ENCODE measurements around the gene MEOX2.

- TF ChIP-seq CTCF (IDR thresholded peaks at IDR 0.05), result no peak
- TF ChIP-seq POLR2AphosphoS5 (IDR thresholded peaks at IDR 0.05), result no peak
- no peak for TF ChIP-seq POLR2A (IDR thresholded peaks at IDR 0.05)
Measured at GRCh38 chr7:15725051-15725450, 38.6 kb upstream of the MEOX2 start.
